Ascending aorta (tissue), 2 donors: Measurements from ENCODE around the gene SH3BP5. TPM values are rescaled to one million over a fixed set of nuclear protein-coding genes. Genes with fewer than 3 reads are reported as not detected.

Experiments
- DNase-seq, 2 donors: peaks; one replicate each; pipeline ENCODE4 v3.0.0-alpha.2; 2019; ENCODE audit warnings: low spot score in 2 of 2
- H3K27ac ChIP-seq, 2 donors: fragments of 200-600 bp; sonication (generic); one replicate each; pipeline ENCODE4 v1.5.1; 2016 to 2017; ENCODE audit warnings: mild to moderate bottlenecking in 1 of 2
- H3K27me3 ChIP-seq: fragments of 200-600 bp; sonication (generic); one replicate; pipeline ENCODE4 v1.5.1; 2017
- H3K36me3 ChIP-seq, 2 donors: fragments of 200-600 bp; sonication (generic); one replicate each; pipeline ENCODE4 v1.5.1; 2016
- H3K4me1 ChIP-seq, 2 donors: fragments of 200-600 bp; sonication (generic); one replicate each; pipeline ENCODE4 v1.5.1; 2016 to 2017; ENCODE audit warnings: mild to moderate bottlenecking in 1 of 2
- H3K4me3 ChIP-seq, 2 donors: fragments of 200-600 bp; sonication (generic); one replicate each; pipeline ENCODE4 v1.5.1; 2016 to 2017; ENCODE audit warnings: mild to moderate bottlenecking in 1 of 2
- H3K9me3 ChIP-seq, 2 donors: fragments of 200-600 bp; sonication (generic); one replicate each; pipeline ENCODE4 v1.5.1; 2016
- intact Hi-C: fragments of 100-400 bp; cut with DNase I; formaldehyde crosslinking; loops from one replicate; pipeline ENCODE4 v1.15.1; 2023
- total RNA-seq: library from RNA; depleted of rRNA; stranded (reverse); fragments of >200 nt; gene quantifications from one replicate; pipeline ENCODE4 v1.1.0, GENCODE V29; 2016
- TF ChIP-seq, protein P1 (sequence below), 3 experiments: fragments of 200-600 bp in 2 of 3; fragments of 450-650 bp in 1 of 3; sonication (generic) in 2 of 3; IDR thresholded peaks; one replicate each; pipeline ENCODE4 v1.5.1; 2016 to 2019; ENCODE audit warnings: antibody characterized with exemption in 3 of 3, mild to moderate bottlenecking in 1 of 3, moderate library complexity in 1 of 3

Gene SH3BP5
- total RNA-seq, 1 donor from 2014 or later: 65.9 TPM

DNA sequence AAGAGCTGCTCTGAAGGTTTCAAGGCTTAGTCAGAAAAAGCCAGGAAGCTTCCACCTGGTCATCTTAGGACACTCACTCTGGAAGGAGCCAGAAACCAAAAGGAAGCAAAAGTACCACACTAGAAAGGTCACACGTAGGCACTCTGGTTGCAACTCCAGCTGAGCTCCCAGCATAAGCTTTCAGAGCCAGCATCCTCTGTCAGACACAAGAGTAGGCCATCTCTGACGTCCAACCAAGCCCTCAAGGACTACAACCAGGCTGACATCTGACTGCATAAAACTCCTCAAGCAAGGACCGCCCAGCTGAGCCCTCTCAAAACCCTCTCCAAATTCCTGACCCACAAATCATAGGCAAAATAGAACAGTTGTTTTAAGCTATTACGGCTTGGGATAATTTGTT, 12.8 kb downstream of the SH3BP5 start:
- peak in 1 of 2 donors; percentile 87 for DNase-seq
- no peak overlapping the region for H3K4me3 ChIP-seq

DNA sequence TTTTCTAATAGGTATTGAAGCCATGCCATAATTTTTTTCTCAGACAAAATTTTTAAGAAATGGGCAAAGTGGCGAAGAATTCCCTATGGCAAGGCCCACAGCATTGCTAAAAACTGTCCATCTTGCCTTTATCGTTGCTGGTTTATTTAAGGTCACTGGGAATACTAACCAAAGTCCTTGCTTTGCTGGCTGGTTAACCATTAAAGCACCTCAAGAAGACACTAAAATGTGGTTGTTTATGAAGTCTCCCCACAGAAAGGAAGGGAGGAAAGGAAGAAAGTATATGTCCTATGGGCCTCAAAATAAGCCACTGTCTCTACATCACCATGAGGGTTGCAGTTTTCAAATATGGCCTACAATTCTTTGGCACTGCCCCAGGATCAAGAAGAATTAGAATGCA, 13.2 kb downstream of the SH3BP5 start:
- DNase-seq: no peak
- Histone ChIP-seq H3K27ac (peak overlapping the region; percentile 84 to 87), H3K27me3 (no peaks in the 10 kb centered on the region), H3K4me3 (no peak overlapping the region), H3K36me3 (no peaks in the 10 kb centered on the region), H3K4me1 (peaks cover 9 to 71% of the 10 kb centered on the region in 2 donors), H3K9me3 (no peaks in the 10 kb centered on the region)
- TF ChIP-seq, protein P1, sequence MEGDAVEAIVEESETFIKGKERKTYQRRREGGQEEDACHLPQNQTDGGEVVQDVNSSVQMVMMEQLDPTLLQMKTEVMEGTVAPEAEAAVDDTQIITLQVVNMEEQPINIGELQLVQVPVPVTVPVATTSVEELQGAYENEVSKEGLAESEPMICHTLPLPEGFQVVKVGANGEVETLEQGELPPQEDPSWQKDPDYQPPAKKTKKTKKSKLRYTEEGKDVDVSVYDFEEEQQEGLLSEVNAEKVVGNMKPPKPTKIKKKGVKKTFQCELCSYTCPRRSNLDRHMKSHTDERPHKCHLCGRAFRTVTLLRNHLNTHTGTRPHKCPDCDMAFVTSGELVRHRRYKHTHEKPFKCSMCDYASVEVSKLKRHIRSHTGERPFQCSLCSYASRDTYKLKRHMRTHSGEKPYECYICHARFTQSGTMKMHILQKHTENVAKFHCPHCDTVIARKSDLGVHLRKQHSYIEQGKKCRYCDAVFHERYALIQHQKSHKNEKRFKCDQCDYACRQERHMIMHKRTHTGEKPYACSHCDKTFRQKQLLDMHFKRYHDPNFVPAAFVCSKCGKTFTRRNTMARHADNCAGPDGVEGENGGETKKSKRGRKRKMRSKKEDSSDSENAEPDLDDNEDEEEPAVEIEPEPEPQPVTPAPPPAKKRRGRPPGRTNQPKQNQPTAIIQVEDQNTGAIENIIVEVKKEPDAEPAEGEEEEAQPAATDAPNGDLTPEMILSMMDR (IDR thresholded peaks at IDR 0.05): no peak
- intact Hi-C loops: loop anchor here (2.0 kb wide), 1 partner anchor 24 kb away; no protein-coding TSS in a partner anchor

More for the DNA sequence above, 12.8 kb downstream of the SH3BP5 start:
- Histone ChIP-seq H3K27ac (peak overlapping the region; percentile 84 to 87), H3K36me3 (no peaks in the 10 kb centered on the region), H3K27me3 (no peaks in the 10 kb centered on the region), H3K9me3 (no peaks in the 10 kb centered on the region), H3K4me1 (peaks cover 12 to 71% of the 10 kb centered on the region in 2 donors)
- intact Hi-C loops: loop anchor here (2.0 kb wide), 1 partner anchor 25 kb away; no protein-coding TSS in a partner anchor
- TF ChIP-seq, protein P1 (IDR thresholded peaks at IDR 0.05): no peak

DNA sequence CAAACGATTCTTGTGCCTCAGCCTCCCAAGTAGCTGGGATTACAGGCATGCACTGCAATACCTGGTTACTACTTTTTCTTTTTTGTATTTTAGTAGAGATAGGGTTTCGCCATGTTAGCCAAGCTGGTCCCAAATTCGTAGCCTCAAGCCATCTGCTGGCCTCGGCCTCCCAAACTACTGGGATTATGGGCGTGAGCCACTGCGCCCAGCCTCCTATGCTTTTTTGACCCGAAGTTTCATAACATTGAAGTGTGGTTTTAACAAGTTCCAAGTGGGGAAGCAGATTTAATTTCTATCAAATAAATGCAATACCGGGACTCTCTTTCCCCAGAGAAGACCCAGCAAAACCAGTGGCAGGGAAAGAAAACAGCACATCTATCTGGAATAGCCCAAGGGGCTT, 13.7 kb downstream of the SH3BP5 start:
- H3K27ac ChIP-seq: peak overlapping the region; percentile 84 to 87
- no peaks in the 10 kb centered on the region for H3K36me3 ChIP-seq
- H3K9me3 ChIP-seq: no peaks in the 10 kb centered on the region
- no peak overlapping the region for H3K4me3 ChIP-seq
- TF ChIP-seq, protein P1 (IDR thresholded peaks at IDR 0.05): no peak
- peaks cover 8 to 70% of the 10 kb centered on the region in 2 donors for H3K4me1 ChIP-seq
- no peaks in the 10 kb centered on the region for H3K27me3 ChIP-seq
- no peak for DNase-seq
- intact Hi-C loops: loop anchor here (2.0 kb wide), 1 partner anchor 24 kb away; no protein-coding TSS in a partner anchor

DNA sequence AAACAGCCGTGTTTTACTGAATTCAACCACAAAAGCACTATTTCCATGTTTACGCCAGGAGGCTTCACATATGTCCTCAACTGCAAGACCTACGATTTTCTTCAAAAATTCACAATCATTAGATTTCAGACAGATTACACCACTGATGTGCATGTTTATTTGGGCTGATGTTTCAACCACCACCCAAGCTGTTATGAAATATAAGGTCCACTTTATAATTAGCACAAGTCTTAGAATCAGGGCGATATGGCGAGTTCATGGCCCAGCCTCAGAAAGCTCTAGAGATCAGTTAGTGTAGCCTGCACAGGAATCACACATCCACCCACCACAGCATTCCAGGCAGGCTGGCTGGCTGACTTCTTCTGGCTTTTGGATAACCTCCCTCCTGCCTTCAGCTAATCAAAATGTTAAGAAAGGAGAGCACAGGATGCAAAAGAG, 15.4 kb downstream of the SH3BP5 start:
- Histone ChIP-seq H3K4me1 (peaks cover 8 to 68% of the 10 kb centered on the region in 2 donors), H3K27ac (peak overlapping the region; percentile 84 to 87), H3K9me3 (no peaks in the 10 kb centered on the region), H3K36me3 (no peaks in the 10 kb centered on the region), H3K27me3 (no peaks in the 10 kb centered on the region), H3K4me3 (no peak overlapping the region)
- intact Hi-C loops: no loop called here
- TF ChIP-seq, protein P1 (IDR thresholded peaks at IDR 0.05): no peak
- no peak for DNase-seq

DNA sequence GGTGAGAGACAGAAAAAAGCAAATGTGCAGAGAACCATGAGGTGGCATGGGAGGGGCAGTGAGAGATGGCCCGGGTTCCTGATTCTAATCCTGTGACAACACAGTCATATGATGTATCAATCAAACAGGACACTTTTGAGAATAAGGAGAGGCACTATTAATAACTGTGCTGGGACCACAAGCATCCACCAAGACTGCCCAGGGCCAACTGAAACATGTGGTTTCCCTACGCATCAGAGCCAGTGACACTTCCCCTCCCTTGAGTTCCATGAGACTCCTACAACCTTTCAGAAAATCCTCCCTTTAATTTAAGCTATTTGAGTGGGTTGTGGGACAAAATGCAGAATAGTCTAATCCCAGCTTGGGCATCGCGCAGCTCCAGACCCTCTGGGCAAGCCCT, 17.4 kb downstream of the SH3BP5 start:
- no peaks in the 10 kb centered on the region for H3K9me3 ChIP-seq
- no peak overlapping the region for H3K4me3 ChIP-seq
- TF ChIP-seq, protein P1 (IDR thresholded peaks at IDR 0.05): no peak
- intact Hi-C loops: no loop called here
- H3K36me3 ChIP-seq: peaks cover 0 to 4% of the 10 kb centered on the region in 2 donors
- H3K27me3 ChIP-seq: no peaks in the 10 kb centered on the region
- H3K4me1 ChIP-seq: peaks cover 8 to 59% of the 10 kb centered on the region in 2 donors
- H3K27ac ChIP-seq: peak overlapping the region; percentile 84 to 87
- peak in 1 of 2 donors; percentile 27 for DNase-seq
